ENCODE results near the gene RCVRN. TPM values are rescaled to one million over a fixed set of nuclear protein-coding genes. Genes with fewer than 3 reads are reported as not detected.
A peak's percentile ranks its signal among the peaks of the same experiment; 100 is the strongest.

Gene RCVRN
- total and polyA plus RNA-seq, 2 of the 8 experiments (the other 6 are each of a cell fraction or from before 2014, with no cell fraction given): not detected

- Histone ChIP-seq H3K14ac (ENCODE audit: insufficient read length) (no peak overlapping the region), H4K20me1 (replicated peaks in 1 of 2; ENCODE audit: control insufficient read depth in 1 of 2, insufficient read depth in 2 of 2, low read length in 2 of 2) (no peaks in the 10 kb centered on the region), H2BK12ac (ENCODE audit: low read depth, low read length) (no peak overlapping the region), H3K79me2 (ENCODE audit: control insufficient read depth in 1 of 2, insufficient read depth in 2 of 2, low read length in 2 of 2) (no peaks in the 10 kb centered on the region), H3K4me2 (ENCODE audit: insufficient read depth in 1 of 2, low read depth in 2 of 2, low read length in 2 of 2) (peak overlapping the region in 1 of 2 experiments; percentile 5; a peak in 2 of 4 replicates), H3K18ac (ENCODE audit: extremely low read depth, low read length) (no peak overlapping the region), H3K23me2 (ENCODE audit: low read depth, low read length) (no peaks in the 10 kb centered on the region), H3K79me1 (ENCODE audit: low read depth, low read length) (no peaks in the 10 kb centered on the region), H3K27ac (ENCODE audit: low read depth, low read length) (no peak overlapping the region), H3K56ac (replicated peaks; ENCODE audit: insufficient read length, low read depth, low read length) (no peak overlapping the region), H2BK20ac (ENCODE audit: low read length) (no peak overlapping the region), H3K9ac (replicated peaks in 1 of 4; ENCODE audit: extremely low read depth in 1 of 4, low read depth in 3 of 4, low read length in 3 of 4) (no peak overlapping the region), H2AK5ac (ENCODE audit: low read depth, low read length) (no peak overlapping the region), H2BK5ac (ENCODE audit: low read depth, low read length) (no peak overlapping the region), H3K27me3 (replicated peaks in 1 of 4; ENCODE audit: control insufficient read depth in 3 of 4, extremely low read depth in 1 of 4, insufficient read depth in 3 of 4, low read length in 3 of 4) (no peaks in the 10 kb centered on the region), H4K8ac (ENCODE audit: extremely low read depth, insufficient read depth, low read length) (no peak overlapping the region), H3K4me3 (ENCODE audit: extremely low read depth in 1 of 4, insufficient read depth in 2 of 4, low read depth in 3 of 4, low read length in 4 of 4) (no peak overlapping the region), H3K36me3 (ENCODE audit: control insufficient read depth in 2 of 4, insufficient read depth in 4 of 4, low read length in 3 of 4) (no peaks in the 10 kb centered on the region), H2AFZ (ENCODE audit: low read length) (peak overlapping the region; percentile 88; the same call in 1 of the 2 replicates), H2BK15ac (ENCODE audit: low read length) (no peak overlapping the region), H3K4ac (replicated peaks; ENCODE audit: insufficient read length, low read depth, low read length) (no peak overlapping the region), H2BK120ac (replicated peaks; ENCODE audit: low read depth, low read length) (no peak overlapping the region), H3K9me3 (ENCODE audit: insufficient read depth in 2 of 2, low read depth in 1 of 2, low read length in 1 of 2) (no peaks in the 10 kb centered on the region), H3K4me1 (replicated peaks in 1 of 4; ENCODE audit: control insufficient read depth in 3 of 4, insufficient read depth in 4 of 4, low read length in 3 of 4) (0 out of 7 replicates have a peak, but pooled peaks cover 0 to 3% (median 0%) of the 10 kb centered on the region in 4 experiments), H4K5ac (ENCODE audit: insufficient read length, low read depth, low read length) (no peak overlapping the region), H4K91ac (replicated peaks; ENCODE audit: insufficient read length, low read length) (no peak overlapping the region), H3K23ac (ENCODE audit: insufficient read length) (no peak overlapping the region)
- FAIRE-seq: peak; percentile 95
- ChIA-PET POLR2A (ENCODE audit: partially characterized antibody) (no interaction called here), CTCF (ENCODE audit: partially characterized antibody) (interaction anchor here (0.6 to 9.7 kb wide), 32 partner anchors 9 to 1099 kb away, joined by 3 to 101 read pairs (median 4); partner anchors contain the start of genes GSG1L2 and RCVRN)
- DNase-seq (ENCODE audit: low read depth in 1 of 2, low spot score in 2 of 2): peak; percentile 50 to 89
- 33% methylated on average over 2 of the region's 2 CpGs; no CpG with 5 or more reads in 1 of the 2 experiments for WGBS, 2 experiments (ENCODE audit: extremely low coverage in 1 of 2, insufficient coverage in 1 of 2, insufficient read length in 1 of 2, insufficient replicate concordance in 2 of 2, low coverage in 1 of 2, low lambda C conversion rate in 2 of 2, missing lambda C conversion rate in 1 of 2)
- TF ChIP-seq RAD21 (IDR thresholded peaks at IDR 0.05 in 1 of 2, conservative IDR thresholded peaks at IDR 0.05 in 1 of 2; ENCODE audit: low read depth in 2 of 2, low read length in 2 of 2) (peak; percentile 74 to 79), YY1 (IDR thresholded peaks at IDR 0.05; ENCODE audit: low read depth, low read length) (no peak), RNF2 (IDR thresholded peaks at IDR 0.05; ENCODE audit: borderline replicate concordance, low read depth, low read length, missing control alignments, poor library complexity, severe bottlenecking) (no peak), BRCA1 (IDR thresholded peaks at IDR 0.05; ENCODE audit: low read depth, low read length) (no peak), USF2 (IDR thresholded peaks at IDR 0.05; ENCODE audit: low read length) (no peak), MAX (IDR thresholded peaks at IDR 0.05) (no peak), TBP (IDR thresholded peaks at IDR 0.05; ENCODE audit: low read depth, low read length) (no peak), GABPA (IDR thresholded peaks at IDR 0.05; ENCODE audit: borderline replicate concordance, insufficient read depth, low read length) (no peak), CTCF (IDR thresholded peaks at IDR 0.05; ENCODE audit: control extremely low read depth in 1 of 3, insufficient read depth in 1 of 3, low read depth in 1 of 3, low read length in 3 of 3) (peak; percentile 86 to 98 (median 97))
Observed at GRCh38 chr17:9890124-9890523, 14.9 kb downstream of the RCVRN start.

Data from H1 (cell line).